GM18907 (cell line): ENCODE results near the gene TMEM30A.

ENCODE experiments used
- ATAC-seq: cut with Tn5 transposase; IDR thresholded peaks from one replicate; pipeline ENCODE4 v1.9.1; 2021; ENCODE audit warnings: mild to moderate bottlenecking, moderate library complexity; ENCODE audit not compliant: unreplicated experiment

Gene TMEM30A

DNA sequence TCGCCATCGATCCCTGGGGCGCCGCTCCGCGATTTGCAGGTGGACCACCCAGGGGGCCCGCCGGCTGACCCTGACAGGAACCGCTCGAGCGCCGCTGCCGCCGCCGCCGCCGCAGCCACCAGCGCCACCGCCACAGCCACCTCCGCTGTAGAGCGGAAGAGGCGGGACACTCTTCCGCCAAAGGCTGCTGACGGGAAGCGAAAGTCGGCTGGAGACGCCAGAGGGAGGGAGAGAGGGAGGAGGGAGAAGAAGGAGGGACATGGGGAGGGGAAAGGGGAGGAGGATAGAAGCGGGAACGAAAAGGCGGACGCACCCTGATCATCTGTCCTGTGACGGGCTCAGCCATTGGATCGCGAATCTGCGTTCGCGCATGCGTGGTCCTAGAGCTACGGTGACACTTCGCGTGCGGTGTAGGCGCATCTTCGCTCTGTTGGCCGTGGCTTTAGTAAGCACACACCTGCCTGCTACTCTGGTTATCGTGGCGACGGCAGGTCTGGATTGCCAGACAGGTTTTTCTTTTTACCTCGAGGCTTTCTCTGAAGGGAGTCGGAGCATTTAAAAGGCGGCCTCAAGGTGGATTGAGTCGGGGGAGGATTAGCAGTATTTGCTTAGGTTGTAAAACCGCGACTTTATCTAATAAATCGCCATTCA is at the start of gene TMEM30A:
TMEM30A (minus strand) TSS at position 161 of the 651 bp plus-strand sequence; CDS start at position 7, 154 bp downstream.
- ATAC-seq = peak; percentile 91

DNA sequence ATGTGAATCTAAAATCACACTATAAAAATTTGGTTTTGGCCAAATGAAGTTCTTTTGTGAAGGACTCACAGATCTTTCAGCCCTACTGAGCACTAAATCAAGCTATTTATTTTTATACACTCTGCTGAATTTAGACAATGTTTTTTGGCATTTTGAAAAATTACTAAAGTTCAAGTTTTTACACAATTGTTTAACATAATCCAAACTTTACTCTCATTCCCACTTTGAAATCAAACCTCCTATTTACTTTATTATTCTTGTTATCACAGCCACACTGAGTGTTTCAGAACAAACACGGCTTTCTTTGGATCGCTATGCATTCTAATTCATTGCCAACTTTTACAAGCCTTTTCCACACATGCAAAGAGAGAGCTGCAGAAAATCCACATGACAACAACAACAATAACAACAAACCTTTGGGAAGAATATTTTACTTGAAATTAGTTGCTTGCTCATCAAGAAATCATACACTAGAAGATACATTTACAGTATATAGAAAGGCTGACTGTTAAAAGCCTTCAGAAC is 49.1 kb upstream of the TMEM30A start:
- ATAC-seq = no peak

DNA sequence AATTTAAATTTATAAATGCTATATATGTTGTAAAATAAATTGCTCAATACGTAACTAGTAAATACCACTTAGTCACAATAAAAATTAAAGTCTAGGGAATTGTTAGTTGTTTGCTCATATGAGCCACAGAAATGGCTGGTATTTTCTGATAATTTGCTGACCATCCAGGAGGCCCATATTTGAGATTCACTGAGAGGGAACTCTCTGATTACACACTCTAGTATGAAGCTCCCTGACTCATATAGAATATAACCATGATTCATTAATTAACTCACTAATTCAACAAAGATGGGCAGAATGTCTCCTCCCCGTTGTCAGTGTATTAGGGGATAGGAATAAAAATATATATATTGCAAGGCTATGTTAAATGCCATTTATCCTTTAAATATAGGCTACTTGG is 46.6 kb upstream of the TMEM30A start:
- ATAC-seq = no peak

DNA sequence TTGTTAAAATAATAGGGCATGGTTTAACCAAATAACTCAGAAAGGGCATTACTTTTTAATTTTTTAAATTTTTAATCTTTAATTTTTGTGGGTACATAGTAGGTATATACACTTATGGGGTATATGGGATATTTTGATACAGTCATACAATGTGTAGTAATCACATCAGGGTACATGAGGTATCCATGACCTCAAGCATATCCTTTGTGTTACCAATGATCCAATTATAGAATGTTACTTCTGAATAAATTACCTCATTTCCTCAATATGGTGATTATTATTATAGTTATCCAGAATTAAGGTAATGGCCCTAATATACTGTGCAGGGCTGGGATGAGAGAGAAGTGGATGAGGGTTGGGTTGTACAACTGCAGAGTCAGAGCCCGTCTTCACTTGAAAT is 45.1 kb upstream of the TMEM30A start:
- ATAC-seq = no peak

DNA sequence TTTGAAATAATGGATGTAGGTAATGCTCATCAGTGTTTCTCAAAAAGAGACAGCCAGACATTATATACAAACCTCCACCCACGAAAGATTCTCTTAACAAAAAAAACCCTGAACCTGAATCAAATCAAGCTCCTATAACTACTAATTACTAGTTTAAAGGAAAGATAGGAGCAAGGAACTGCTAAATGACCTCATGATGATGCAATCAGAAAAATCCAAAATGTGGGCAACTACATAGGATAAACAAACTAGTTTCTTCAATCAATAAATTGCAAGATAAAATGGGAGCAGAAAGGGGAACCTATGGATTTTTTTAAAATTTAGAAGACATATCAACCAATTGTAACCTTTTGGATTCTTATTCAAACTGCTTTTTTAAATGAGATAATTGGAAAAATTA is 43.2 kb upstream of the TMEM30A start:
- ATAC-seq = no peak

DNA sequence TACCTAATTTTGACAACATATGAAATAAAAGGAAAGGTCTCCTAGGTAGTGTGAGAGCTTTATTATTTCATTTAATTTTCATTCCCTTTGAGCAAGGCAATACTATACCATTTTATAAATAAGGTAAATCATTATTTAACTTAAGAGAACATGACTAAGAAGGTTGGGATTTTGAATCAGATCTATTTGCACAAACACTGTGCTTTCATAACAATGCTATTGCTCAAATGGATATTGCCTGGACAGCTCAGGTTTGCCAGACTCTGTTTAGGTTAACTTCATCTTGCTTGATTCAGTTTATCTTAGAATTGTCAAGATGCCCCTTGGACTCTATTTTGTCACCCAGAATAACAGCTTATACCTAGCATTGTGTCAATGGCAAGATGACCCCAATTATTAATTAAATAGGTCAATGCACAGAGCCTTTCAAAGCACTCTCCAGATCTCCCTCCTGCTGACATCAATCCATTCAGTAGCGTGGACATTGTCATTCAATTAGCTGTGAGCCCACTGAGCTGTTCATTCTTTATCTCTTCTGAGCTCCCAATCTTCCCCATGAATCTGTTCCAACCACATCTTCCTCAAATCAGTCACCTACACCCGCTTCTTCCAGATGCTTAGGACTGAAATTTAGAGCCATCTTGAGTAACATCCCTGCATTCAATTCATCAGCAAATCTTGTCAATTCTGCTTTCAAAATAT is 42.1 kb upstream of the TMEM30A start:
- ATAC-seq = no peak

DNA sequence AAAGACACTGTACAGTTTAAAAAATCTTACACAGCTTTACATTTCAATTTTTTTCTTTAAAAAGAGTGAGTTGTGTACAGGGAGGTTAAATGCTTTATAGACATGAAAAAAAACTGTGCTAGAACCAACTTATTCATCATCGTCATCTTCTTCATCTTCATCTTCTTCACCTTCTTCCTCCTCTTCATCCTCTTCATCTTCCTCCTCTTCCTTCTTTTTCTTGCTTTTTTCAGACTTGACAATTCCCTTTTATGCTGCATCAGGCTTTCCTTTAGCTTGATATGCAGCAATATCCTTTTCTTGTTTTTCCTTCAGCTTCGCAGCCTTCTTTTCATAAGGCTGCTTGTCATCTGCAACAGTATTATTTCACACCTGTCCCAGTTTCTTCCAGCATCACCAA is 34.3 kb upstream of the TMEM30A start:
- no peak for ATAC-seq

DNA sequence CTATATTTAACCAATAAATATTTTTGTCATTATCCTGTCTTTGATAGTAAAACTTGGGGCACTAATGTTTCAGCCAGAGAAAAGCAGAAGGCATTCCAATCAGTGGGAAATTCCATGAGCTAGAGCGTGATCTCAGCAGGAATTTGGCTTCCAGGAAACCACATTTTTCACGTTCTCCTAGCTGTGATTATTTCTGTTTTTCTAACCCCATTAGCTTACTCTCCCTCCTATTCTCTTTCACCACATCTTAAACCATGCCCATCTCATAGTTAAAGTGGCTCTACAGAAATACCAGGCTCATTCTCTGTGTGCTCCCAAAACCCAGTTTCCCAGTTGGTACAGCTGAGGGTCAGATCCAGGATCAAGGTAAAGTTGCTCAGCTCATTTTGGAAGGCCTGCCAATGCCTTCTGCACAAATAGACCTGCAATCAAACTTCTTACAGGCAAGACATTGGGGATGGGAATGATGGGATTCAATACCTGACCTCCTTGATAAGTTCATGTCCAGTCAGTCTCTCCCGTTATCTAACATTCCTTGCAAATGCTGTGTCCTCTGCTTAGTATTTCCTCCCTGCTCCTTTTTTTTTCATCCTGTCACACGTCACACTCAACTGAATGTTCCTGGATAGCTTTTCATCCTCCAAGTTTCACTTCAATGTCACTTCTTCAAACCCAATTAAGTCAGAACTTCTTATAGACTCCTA is 33.1 kb upstream of the TMEM30A start:
- ATAC-seq = no peak

DNA sequence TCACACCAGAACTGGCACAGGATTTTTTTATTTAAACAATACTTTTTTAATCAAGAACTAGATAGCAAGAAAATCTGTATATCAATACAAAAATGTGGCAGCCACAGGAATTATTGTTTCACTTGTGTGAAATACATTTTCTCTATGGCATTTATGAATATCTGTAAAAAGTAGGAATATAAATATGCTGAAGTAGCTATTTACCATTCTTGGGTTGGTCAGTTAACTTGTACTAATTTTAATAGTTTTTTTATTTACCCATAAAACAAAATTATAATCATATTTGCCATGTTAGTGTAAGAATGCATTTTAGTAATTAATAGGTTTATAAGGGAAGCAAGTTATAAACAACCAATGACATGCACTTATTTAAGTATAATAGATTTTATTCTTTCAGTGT is 31.4 kb upstream of the TMEM30A start:
- ATAC-seq = no peak

DNA sequence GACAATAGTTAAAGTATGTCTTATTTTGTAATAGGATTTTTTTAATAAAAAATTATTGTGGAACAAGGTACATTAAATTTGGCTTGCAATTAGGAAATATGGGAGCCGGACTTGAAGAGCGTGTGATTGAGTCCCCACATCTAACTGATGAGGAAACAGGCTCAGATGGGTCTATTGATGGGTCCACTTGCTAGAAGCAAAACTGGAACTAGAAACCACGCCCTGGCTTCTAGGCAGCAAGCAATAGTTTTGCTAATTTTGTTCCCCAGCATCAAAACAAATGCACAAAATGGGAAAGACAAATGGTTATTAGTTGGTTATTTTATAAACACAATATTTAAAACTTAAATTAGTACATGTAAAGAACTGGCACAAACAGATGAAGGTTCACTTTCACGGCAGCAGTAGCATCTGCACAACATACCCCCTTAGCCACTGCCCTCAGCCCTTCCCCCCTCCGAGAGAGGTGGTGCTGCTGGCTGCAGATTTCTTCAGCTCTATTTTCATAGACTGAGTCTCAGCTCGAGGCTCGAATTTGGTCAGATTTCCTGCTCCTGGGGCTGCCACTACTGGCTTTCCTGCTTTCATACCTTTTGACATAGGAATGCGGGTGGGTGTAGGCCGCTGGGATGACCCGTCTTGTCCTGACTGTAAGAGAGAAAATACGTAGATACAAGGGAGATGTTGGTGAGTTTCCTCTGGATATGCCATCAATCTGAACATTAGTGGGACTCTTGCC is 23.8 kb upstream of the TMEM30A start:
- no peak for ATAC-seq

DNA sequence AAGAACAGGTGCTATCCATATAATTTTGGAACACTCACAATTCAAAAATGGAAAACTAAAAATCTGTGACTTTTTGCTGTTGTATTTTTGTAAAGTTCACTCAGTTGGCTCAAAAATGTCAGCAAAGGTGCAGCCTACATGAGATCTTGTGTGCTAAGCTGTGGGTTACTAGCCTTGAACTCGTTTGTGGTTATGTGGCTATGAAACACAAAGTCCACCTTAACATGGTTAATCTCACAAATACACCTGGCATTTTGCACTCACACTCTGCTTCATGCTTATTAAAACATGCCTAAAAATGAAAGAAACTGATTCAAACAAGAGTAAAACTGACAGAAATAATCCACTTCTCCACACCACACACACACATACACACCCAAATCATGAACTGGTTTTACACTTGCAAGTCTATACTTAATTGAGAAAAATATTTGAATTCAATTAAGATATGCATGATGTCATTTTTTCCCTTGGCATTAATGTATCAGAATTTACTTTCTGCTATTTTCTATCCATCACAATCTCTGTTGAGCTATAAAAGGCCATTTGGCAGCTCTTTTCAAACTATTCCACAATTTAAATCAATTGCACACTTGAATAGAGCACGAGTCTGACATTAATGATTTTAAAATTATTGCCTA is 22.9 kb upstream of the TMEM30A start:
- no peak for ATAC-seq

DNA sequence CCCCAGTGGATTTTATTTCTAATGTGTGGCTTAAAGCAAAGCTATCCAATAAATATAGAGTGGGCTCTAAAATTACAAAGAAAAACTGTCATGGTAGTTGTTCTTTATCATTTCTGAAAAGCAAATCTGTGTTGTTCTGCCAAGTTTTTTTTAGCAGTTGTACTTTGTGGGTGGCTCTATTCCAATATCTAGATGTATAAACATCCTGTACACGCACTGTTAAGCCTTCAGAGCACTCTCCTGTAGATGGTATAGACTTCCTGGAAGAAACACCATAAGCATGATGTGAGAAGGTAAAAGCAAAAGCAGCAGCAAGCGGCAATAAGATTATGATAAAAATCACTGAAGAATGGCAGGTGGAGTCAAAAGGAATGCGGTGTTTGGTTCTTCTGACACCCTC is 21.5 kb upstream of the TMEM30A start:
- ATAC-seq = no peak

DNA sequence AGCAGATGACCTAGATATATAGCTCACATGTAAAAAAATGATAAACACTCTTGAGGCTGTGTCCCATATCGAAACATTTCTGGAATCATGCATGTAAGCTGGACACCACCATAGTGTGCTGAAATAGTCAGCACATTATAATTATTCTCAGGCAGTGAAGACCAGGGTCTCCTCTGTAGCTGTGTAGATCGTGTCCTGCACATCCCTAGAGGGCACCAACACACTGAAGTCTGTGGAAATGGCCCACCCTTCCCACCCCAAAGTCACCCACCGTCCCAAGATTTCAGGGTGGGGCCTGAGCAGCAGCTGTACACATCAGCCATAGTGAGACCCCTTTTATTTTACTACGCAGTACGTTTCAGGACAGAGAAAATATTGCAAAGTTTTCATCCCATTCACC is 21.0 kb upstream of the TMEM30A start:
- no peak for ATAC-seq

DNA sequence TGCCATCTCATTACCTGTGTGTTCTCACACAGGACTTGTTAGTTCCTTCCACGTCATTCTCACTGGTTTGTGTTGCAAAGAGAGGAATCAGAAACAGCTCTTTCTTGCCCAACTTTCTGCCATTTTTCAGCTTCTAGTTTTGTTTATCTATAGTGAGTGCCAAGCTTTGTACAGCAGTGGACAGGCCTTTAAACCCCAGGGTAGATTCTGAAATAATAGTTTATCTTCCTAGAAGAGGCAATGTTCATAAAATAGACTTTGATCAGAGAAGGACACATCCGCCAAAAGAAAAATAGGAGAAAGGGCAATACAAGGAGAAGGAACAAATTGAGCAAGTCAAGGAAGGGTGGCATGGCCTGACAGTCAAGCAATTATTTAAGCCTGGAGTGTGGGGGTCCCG is 17.7 kb upstream of the TMEM30A start:
- no peak for ATAC-seq

DNA sequence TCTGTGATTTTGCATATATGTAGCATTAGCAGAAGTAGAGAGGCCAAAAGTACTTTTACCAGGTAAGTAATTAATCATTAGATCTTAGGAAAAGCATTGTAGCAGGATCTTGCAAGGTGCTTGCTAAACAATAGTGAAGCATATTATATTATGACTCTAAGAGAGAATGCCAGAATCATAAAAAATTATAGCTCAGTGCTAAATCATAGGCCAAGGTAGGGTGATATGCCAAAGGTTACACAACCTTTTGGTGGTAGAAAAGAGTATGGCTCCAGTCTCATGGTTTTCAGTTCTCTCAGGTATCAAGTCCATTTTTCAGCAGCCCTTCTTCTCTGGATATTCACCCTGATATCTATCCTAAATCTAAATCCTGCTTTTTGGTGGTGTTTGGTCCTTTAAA is 16.9 kb upstream of the TMEM30A start:
- ATAC-seq = no peak

DNA sequence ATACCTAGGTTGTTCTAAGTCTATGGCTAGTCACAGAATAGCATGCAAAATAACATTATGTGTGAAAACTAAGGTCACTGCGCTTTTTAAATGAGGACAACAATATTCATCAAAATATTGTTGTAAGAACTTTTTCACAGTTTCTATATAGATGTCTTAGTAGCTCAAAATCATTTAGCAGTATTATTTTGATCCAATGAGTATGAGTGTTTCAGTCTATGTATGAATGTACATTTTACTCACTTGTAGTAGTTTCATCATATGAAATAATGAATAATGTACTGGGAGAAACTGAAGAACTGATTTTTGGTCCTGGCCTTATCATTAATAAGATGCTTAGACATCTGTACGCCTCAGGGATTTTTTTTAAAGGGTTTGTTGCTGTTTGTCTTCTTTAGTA is 16.5 kb upstream of the TMEM30A start:
- no peak for ATAC-seq

DNA sequence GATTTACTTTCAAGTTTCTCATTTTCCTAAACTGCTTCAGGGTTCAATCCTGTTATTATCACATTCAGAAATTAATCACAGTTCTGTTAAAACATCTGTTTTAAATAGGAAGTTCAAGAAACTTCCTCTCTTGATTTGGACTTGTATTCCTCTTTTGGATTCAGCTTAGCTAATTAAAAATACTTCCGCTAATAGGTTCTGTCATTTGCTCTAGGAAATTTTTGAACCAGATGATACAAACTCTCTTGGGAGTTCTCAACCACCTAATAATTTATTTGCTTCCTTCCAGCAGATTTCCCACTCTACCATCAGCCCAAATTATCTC is 15.9 kb upstream of the TMEM30A start:
- no peak for ATAC-seq

DNA sequence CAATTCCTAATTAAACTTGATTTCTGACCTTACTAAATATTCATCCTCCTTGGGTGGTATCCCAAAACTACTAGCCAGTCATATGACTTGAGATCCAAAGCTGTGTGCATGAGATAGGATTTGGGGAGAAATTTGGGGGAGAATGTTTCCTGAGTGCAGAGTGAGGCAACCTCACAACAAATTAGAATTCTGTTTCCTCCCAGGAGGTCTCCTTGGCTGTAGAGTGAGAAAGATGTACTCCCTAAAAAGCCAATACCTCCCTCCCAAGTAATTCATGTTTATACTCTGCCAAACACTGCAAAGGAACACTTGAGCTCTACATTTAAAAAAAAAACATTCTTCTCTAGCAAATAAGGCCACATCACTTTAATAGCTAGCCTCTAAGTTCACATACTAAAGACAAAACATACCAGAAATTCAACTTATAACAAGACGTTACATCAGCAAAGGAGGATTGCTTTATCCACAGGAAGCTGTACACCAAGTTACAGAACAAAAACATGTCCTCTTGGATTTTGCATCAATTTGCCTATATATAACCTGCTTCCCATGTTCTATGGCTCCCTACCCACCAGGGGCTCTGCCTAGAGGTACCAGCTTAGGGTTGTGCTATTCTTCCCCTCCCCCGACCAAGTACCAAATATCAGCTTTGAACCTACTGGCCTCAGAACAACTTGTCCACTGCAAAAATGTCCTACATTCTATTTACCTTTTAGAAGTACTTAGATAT is 15.4 kb upstream of the TMEM30A start:
- no peak for ATAC-seq

DNA sequence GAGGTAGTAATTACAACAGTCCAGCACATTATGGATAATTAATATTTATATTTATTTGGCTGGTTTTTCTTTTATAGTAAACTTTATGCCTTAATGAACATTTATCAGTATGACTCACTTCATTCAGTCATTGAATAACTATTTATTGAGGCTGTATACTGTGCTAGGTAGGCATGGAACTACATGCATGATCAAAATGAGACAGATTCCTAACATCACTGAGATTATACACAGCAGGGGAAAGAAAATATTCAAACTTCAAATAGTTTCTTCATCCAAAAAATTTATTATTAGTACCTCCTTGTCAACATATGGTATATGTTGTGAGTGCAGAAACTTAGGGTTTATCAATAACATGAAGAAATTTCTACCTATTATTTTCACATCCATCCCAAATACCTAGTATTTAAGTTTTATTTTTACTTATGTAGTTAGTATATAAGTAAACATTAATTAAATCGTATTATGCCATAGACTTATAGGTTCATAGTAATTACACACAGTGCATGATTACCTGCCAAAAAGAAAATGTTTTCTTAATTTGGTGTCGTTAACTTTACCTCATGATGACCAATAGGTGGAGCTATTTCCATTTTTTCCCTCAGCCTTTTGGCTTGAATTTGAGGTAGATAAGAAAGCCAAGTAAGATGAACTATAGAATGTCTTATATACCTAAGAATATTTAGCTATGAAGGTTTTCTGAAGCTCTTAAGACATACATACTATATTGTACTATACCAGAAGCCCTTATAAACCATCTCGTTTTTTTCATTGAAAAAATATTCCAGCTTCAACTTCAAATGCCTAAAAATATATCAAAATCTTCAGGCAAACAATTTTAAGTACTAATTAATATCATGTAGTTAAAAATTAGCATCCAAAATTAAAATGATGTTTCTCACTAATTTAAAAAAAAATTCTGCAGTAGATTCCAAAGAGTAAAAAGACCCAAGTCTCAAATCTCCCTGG is 12.5 kb upstream of the TMEM30A start:
- no peak for ATAC-seq
